ENCODE data around the gene TSC2.

The TSC2 gene

DNA sequence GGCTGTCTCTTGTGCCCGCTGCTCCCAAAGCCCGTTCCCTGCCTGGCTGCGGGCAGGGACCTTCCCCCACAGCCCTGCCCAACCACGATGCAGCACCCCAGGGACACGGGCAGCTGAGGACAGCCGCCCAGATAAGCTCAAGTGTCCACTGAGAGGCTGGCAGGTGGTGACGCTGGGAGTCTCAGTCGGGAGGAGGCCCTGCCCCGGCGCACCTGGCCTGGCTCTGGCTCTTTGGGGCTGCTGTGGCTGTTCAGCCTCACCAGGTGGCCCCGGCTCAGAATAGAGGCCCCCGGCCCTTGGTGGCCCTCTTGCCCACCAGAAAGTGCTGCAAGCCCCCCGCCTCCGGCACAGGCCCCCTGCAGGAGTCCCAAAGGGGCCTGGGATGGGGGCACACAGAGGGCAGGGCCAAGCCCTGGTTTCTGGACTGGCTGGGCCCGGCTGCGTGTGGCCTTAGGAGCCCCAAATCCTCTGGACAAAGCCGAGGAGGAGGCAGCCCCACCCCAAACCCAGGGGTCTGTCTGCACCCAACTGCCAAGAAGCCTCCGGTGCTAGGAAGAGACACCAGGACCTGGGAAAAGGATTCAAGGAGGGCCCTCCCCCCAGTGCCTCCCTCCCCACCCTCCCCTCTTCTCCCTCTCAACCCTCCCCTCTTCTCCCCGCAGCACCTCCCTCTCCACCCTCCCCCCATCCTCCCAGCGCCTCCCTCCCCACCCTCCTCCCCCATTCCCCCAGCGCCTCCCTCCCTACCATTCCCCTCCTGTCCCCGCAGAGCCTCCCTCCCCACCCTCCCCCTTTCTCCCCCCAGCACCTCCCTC is 5.4 kb upstream of the TSC2 start:
- DNase-seq (ENCODE audit: insufficient read length, low spot score) (no peak), FAIRE-seq (no peak)
- no peak for TF ChIP-seq CTCF (IDR thresholded peaks at IDR 0.05; ENCODE audit: insufficient read depth, missing control alignments)

- TF ChIP-seq CTCF (IDR thresholded peaks at IDR 0.05; ENCODE audit: insufficient read depth, missing control alignments), result no peak
- no peak for DNase-seq (ENCODE audit: insufficient read length, low spot score)
- no peak for FAIRE-seq
These were observed 4.7 kb upstream of the TSC2 start for GRCh38 chr16:2042986-2043666.

GRCh38 chr16:2043667-2044451 is 3.9 kb upstream of the TSC2 start:
- FAIRE-seq (no peak), DNase-seq (ENCODE audit: insufficient read length, low spot score) (no peak)
- no peak for TF ChIP-seq CTCF (IDR thresholded peaks at IDR 0.05; ENCODE audit: insufficient read depth, missing control alignments)

DNA sequence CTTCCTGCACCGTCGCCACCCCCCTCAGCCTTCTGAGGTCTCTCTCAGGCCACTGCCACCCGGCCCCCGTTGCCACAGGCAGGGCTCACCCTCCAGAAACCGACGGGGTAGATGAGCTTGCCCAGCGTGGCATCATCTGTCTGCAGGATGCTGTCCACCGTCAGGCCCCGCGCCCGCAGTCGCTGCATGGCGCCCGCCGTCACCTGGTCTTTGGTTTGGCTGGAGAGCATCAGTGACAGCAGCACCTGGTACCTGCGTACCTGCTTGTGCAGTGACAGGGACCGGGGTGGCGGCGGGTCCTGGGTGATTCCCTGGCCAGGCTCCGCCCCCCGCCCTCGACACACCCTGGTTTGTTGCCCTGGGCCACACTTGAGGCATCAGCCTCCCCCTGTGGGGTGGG is 3.2 kb upstream of the TSC2 start:
- DNase-seq (ENCODE audit: insufficient read length, low spot score), result no peak
- TF ChIP-seq CTCF (IDR thresholded peaks at IDR 0.05; ENCODE audit: insufficient read depth, missing control alignments), result no peak
- no peak for FAIRE-seq

GRCh38 chr16:2045965-2046892 is 1.6 kb upstream of the TSC2 start:
- DNase-seq (ENCODE audit: insufficient read length, low spot score) (no peak), FAIRE-seq (no peak)
- TF ChIP-seq CTCF (IDR thresholded peaks at IDR 0.05; ENCODE audit: insufficient read depth, missing control alignments), result no peak

DNA sequence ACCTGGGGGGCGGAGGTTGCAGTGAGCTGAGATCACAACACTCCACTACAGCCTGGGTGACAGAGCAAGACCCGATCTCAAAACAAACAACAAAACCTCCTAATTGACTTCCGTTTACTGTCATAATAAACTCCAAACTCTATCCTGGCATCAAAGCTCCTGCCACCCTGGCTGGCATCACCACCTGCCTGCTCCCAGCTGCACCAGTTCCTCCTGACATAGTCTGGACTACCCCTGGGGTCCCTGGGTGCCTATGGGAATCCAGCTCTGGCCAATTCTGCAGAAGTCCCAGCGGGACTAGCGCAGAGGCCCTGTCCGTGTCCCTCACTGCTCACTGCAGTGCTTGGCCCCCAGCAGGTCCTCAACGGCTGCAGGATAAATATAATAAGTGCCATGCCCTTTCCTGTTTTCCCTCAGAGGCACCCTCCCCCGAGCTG is 874 bp upstream of the TSC2 start:
- DNase-seq (ENCODE audit: insufficient read length, low spot score), result no peak
- TF ChIP-seq CTCF (IDR thresholded peaks at IDR 0.05; ENCODE audit: insufficient read depth, missing control alignments), result no peak
- no peak for FAIRE-seq

All from D721Med (cell line).